Gastroesophageal sphincter (tissue), 4 donors: ENCODE results near the gene UBLCP1. TPM values are rescaled to one million over a fixed set of nuclear protein-coding genes. Genes with fewer than 3 reads are reported as not detected.

Experiments
- ATAC-seq: fragments of 150-250 bp; one replicate; pipeline ENCODE4 v1.9.1; 2016; ENCODE audit warnings: mild to moderate bottlenecking, moderate library complexity
- H3K27ac ChIP-seq, 4 donors: fragments of 200-600 bp; sonication (generic) in 3 of 4; 1 replicate in 3 of 4; 2 replicates in 1 of 4; pipeline ENCODE4 v1.5.1; 2016 to 2019
- H3K27me3 ChIP-seq: fragments of 200-600 bp; sonication (generic); one replicate; pipeline ENCODE4 v1.5.1; 2019
- H3K36me3 ChIP-seq, 2 donors: fragments of 200-600 bp; sonication (generic); one replicate each; pipeline ENCODE4 v1.5.1; 2019; ENCODE audit warnings: control low read depth in 1 of 2
- H3K4me1 ChIP-seq, 3 donors: fragments of 200-600 bp; sonication (generic); 1 replicate in 2 of 3; 2 replicates in 1 of 3; pipeline ENCODE4 v1.5.1; 2016 to 2019; ENCODE audit warnings: control low read depth in 2 of 3
- H3K4me3 ChIP-seq, 2 donors: fragments of 200-600 bp; sonication (generic); one replicate each; pipeline ENCODE4 v1.5.1; 2019; ENCODE audit warnings: mild to moderate bottlenecking in 1 of 2, moderate library complexity in 1 of 2
- H3K9me3 ChIP-seq, 3 donors: fragments of 200-600 bp; sonication (generic); one replicate each; pipeline ENCODE4 v1.5.1; 2017 to 2019; ENCODE audit warnings: control low read depth in 2 of 3
- CTCF ChIP-seq, 4 experiments: fragments of 200-600 bp in 2 of 4; fragments of 450-650 bp in 2 of 4; sonication (generic) in 1 of 4; IDR thresholded peaks; one replicate each; pipeline ENCODE4 v1.5.1; 2017 to 2019; ENCODE audit warnings: antibody characterized with exemption in 4 of 4, mild to moderate bottlenecking in 2 of 4, moderate library complexity in 2 of 4
- EP300 ChIP-seq: sonication (generic); formaldehyde crosslinking; IDR thresholded peaks from one replicate; pipeline ENCODE4 v1.6.1; 2017; ENCODE audit warnings: antibody characterized with exemption, mild to moderate bottlenecking
- POLR2A ChIP-seq, 2 donors: fragments of 450-650 bp; IDR thresholded peaks; one replicate each; pipeline ENCODE4 v1.6.1; 2017; ENCODE audit warnings: antibody characterized with exemption in 2 of 2, mild to moderate bottlenecking in 2 of 2, moderate library complexity in 1 of 2
- POLR2AphosphoS5 ChIP-seq: sonication (generic); formaldehyde crosslinking; IDR thresholded peaks from one replicate; pipeline ENCODE4 v1.6.1; 2017; ENCODE audit warnings: antibody characterized with exemption
- WGBS, 2 donors: methylation state at CpG; one replicate each; pipeline ENCODE4 v1.1.5; 2018; ENCODE audit warnings: low coverage in 1 of 2; 5-methylcytosine and 5-hydroxymethylcytosine counted together
- total RNA-seq, 4 donors: library from RNA; depleted of rRNA; stranded (reverse); fragments of >200 nt; gene quantifications; one replicate each; pipeline ENCODE4 v1.1.0, GENCODE V29; 2016

Gene UBLCP1
- total RNA-seq, 4 donors from 2014 or later: 24.1 to 29.3 (median 26.0) TPM

DNA sequence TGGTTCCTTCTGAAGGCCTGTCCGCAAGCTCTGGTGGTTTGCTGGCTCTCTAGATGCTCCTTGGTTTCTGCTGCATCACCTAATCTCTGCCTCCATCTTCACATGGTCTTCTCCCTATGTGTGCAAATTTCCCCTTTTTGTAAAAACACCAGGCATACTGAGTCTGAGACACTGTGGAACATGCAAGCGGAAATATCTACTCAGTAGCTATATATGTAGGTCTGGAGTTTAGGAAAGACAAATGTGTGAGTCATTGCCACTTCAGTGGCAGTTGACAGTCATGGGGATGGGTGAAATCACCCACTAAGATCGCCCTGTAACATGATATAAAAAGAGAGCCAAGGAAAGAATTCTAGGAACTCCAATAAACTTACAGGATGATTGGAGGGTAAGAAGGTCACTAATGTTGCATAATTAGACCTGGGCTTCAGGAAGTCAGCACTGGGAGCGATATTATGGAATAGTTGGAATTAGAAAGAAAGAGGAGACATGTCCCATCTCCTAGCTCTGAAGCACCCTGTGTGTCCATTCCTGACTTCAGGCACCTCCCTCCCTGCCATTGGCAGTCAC, 22.7 kb upstream of the UBLCP1 start:
- Histone ChIP-seq H3K27me3 (peaks cover 5% of the 10 kb centered on the region), H3K4me3 (no peak overlapping the region), H3K4me1 (no peaks in the 10 kb centered on the region), H3K27ac (no peak overlapping the region), H3K9me3 (no peaks in the 10 kb centered on the region), H3K36me3 (no peaks in the 10 kb centered on the region)
- TF ChIP-seq POLR2A (IDR thresholded peaks at IDR 0.05) (no peak), POLR2AphosphoS5 (no peak)
- 72 to 76% methylated on average over 4 of the region's 4 CpGs for WGBS, 2 donors
- ATAC-seq: no peak

DNA sequence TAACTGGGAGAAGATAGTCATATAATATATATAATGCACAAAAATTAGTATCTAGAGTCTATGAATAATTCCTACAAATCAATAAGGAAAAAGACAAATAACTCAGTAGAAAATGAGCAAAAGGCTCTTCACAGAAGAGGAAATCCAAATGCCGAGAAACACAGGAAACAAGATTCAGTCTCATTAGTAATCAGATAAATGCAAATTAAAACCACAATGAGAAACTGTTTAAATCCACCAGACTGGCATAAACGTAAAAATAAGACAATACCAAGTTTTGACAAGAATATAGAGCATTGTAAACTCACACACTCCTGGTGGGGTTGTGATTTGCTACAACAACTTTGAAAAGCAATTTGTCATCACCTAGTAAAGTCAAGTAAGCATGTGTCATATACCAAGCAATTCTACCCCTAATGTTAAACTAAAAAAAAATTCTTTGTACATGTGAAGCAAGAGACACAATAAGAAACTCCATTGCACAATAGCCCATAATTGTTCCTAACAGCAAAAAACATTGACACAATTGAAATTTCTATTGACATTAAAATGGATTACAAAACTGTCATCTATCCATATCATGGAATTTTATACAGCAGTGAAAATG, 21.0 kb upstream of the UBLCP1 start:
- TF ChIP-seq POLR2A (IDR thresholded peaks at IDR 0.05) (no peak), EP300 (no peak)
- Histone ChIP-seq H3K27me3 (peaks cover 17% of the 10 kb centered on the region), H3K4me3 (no peak overlapping the region), H3K9me3 (no peaks in the 10 kb centered on the region), H3K27ac (no peak overlapping the region), H3K4me1 (no peaks in the 10 kb centered on the region), H3K36me3 (no peaks in the 10 kb centered on the region)
- no peak for ATAC-seq
- 37 to 53% methylated on average over 2 of the region's 2 CpGs for WGBS, 2 donors

DNA sequence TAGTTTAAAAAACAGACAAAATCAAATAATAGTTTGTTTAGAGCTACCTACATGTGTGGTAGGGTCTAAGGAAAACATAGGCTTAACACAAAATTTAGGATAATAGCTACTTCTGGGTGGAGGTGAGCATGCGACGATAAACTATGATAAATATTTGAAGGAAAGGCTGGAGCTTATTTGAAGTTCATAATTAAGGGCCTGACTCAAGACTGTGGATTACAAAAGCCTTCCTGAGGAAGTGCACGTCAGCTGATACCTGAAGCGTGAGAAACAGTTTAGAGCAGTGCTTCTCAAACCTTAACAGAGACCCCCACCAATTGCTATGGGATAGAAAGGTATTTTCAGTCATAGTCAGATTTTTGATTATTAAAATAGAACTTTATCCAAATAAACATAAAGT, 20.4 kb upstream of the UBLCP1 start:
- no peak overlapping the region for H3K27ac ChIP-seq

DNA sequence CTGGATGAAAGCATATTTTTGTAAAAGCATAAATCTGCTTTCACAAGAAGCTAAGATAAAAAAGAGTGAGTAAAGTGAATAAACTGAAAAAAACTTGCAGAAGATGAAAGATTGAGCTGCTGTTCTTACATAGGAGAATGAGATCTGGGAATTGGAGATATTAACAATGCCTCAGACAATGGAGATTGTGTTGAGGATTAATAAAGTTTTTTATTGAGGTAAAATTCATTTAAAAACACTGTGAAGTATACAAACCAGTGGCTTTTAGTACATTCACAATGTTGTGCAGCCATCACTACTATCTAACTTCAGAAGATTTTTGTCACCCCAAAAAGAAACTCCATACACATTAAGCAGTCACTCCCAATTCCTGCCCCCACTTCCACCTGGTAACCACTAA, 19.7 kb upstream of the UBLCP1 start:
- no peaks in the 10 kb centered on the region for H3K36me3 ChIP-seq
- peaks cover 26% of the 10 kb centered on the region for H3K27me3 ChIP-seq
- H3K9me3 ChIP-seq: no peaks in the 10 kb centered on the region
- H3K4me1 ChIP-seq: no peaks in the 10 kb centered on the region
- no peak for ATAC-seq
- no peak for TF ChIP-seq EP300
- TF ChIP-seq CTCF (IDR thresholded peaks at IDR 0.05): no peak
- TF ChIP-seq POLR2AphosphoS5: no peak
- TF ChIP-seq POLR2A (IDR thresholded peaks at IDR 0.05): no peak
- no peak overlapping the region for H3K4me3 ChIP-seq
- no peak overlapping the region for H3K27ac ChIP-seq

More for the DNA sequence above, 20.4 kb upstream of the UBLCP1 start:
- no peaks in the 10 kb centered on the region for H3K4me1 ChIP-seq
- ATAC-seq: no peak
- no peak for TF ChIP-seq POLR2A (IDR thresholded peaks at IDR 0.05)
- TF ChIP-seq EP300: no peak
- no peak for TF ChIP-seq POLR2AphosphoS5
- no peak for TF ChIP-seq CTCF (IDR thresholded peaks at IDR 0.05)
- peaks cover 23% of the 10 kb centered on the region for H3K27me3 ChIP-seq
- WGBS, 2 donors: 43 to 44% methylated on average over 3 to 4 of the region's 4 CpGs
- H3K9me3 ChIP-seq: no peaks in the 10 kb centered on the region
- H3K36me3 ChIP-seq: no peaks in the 10 kb centered on the region
- H3K4me3 ChIP-seq: no peak overlapping the region

- Histone ChIP-seq H3K4me1 (no peaks in the 10 kb centered on the region), H3K4me3 (no peak overlapping the region), H3K27me3 (peaks cover 28% of the 10 kb centered on the region), H3K9me3 (no peaks in the 10 kb centered on the region), H3K27ac (no peak overlapping the region), H3K36me3 (no peaks in the 10 kb centered on the region)
- ATAC-seq: no peak
- WGBS, 2 donors: 55 to 60% methylated on average over 2 to 3 of the region's 3 CpGs
- no peak for TF ChIP-seq EP300
- no peak for TF ChIP-seq POLR2AphosphoS5
- TF ChIP-seq CTCF (IDR thresholded peaks at IDR 0.05): no peak
- no peak for TF ChIP-seq POLR2A (IDR thresholded peaks at IDR 0.05)
These were observed 18.9 kb upstream of the UBLCP1 start for GRCh38 chr5:159244163-159244562.

DNA sequence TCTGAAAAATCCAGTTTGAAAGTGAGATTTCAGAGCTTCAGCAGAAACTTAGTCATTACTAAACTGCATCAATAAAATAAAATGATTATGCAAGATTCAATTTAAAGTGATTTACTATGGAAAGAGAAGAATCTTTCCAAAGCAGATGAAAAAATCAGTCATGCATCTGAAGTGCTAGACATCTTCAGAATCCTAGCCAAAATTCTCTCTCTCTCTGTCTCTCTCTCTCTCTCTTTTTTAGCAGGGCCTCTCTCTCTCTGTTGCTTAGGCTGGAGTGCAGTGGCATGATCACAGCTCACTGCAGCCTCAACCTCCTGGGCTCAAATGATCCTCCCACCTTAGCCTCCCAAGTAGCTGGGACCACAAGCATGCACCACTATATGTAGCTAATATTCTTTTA, 18.2 kb upstream of the UBLCP1 start:
- H3K4me3 ChIP-seq: no peak overlapping the region
- no peak overlapping the region for H3K27ac ChIP-seq
- H3K36me3 ChIP-seq: no peaks in the 10 kb centered on the region
- H3K9me3 ChIP-seq: no peaks in the 10 kb centered on the region
- H3K4me1 ChIP-seq: no peaks in the 10 kb centered on the region
- no peak for TF ChIP-seq POLR2A (IDR thresholded peaks at IDR 0.05)
- peaks cover 34% of the 10 kb centered on the region for H3K27me3 ChIP-seq
- ATAC-seq: no peak
